ENCODE data around the gene PCSK5. TPM values are rescaled to one million over a fixed set of nuclear protein-coding genes. Genes with fewer than 3 reads are reported as not detected.

The PCSK5 gene
- polyA plus RNA-seq, 1 experiment: 0.74 TPM

DNA sequence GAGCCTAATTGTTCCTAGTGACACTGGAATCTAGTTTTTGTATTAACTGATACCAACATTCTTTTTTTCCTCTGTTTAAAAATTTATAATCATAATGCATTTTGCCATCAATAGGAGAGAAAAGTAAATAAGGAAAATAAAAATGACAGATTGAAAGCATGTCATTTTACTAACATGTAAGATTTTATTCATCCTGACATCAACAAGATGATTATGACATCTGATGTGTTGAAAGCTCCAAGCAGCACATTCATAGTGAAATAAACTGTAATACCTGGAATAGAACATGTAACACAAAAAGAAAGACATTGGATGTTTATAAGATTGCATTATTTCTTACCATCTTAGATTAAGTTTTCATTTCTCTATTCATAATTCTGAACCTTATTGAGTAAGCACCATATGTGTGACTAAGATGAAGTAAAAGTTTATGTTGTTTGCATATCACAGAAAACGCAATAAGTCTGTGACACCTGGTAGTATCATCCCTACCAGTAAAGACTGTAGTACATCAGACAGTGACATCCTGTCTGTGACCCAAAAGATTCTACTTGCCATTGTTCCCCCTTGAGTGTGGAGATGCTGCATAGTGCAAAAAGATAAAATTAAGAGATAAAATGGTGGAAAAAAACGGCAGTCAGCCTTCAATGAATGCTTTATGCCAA is 225.6 kb downstream of the PCSK5 start:
- DNase-seq (ENCODE audit: low read depth): no peak
- Histone ChIP-seq H3K27me3 (ENCODE audit: control insufficient read depth, insufficient read depth, low read length) (no peaks in the 10 kb centered on the region), H3K36me3 (ENCODE audit: control insufficient read depth, insufficient read depth, low read length) (no peaks in the 10 kb centered on the region), H3K4me3 (ENCODE audit: low read depth, low read length) (no peak overlapping the region)
- POLR2A ChIA-PET: no interaction called here
- CTCF ChIA-PET: no interaction called here
- TF ChIP-seq, protein P1, sequence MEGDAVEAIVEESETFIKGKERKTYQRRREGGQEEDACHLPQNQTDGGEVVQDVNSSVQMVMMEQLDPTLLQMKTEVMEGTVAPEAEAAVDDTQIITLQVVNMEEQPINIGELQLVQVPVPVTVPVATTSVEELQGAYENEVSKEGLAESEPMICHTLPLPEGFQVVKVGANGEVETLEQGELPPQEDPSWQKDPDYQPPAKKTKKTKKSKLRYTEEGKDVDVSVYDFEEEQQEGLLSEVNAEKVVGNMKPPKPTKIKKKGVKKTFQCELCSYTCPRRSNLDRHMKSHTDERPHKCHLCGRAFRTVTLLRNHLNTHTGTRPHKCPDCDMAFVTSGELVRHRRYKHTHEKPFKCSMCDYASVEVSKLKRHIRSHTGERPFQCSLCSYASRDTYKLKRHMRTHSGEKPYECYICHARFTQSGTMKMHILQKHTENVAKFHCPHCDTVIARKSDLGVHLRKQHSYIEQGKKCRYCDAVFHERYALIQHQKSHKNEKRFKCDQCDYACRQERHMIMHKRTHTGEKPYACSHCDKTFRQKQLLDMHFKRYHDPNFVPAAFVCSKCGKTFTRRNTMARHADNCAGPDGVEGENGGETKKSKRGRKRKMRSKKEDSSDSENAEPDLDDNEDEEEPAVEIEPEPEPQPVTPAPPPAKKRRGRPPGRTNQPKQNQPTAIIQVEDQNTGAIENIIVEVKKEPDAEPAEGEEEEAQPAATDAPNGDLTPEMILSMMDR (IDR thresholded peaks at IDR 0.05; ENCODE audit: insufficient read depth, low read depth, low read length): no peak

DNA sequence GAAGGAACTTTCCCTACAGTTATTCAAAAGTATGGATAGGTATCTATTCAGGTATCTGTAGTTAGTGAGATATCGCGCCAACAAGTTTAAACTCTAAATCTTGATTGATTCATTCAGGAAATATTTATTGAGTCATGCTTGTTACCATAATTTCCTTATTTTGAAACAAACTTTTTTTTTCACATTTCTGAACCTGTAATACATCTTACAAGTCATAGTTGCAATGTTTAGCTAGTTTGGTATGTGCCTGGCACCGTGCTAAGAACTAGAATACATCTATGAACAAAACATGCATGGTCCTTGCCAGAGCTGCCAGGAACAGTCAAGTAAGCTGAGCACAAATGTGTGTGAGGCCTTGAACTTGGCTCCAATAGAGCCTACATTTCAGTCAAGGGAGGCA is 226.4 kb downstream of the PCSK5 start:
- ChIA-PET POLR2A (no interaction called here), CTCF (no interaction called here)
- no peaks in the 10 kb centered on the region for H3K36me3 ChIP-seq (ENCODE audit: control insufficient read depth, insufficient read depth, low read length)
- no peak for DNase-seq (ENCODE audit: low read depth)
- no peaks in the 10 kb centered on the region for H3K27me3 ChIP-seq (ENCODE audit: control insufficient read depth, insufficient read depth, low read length)
- no peak overlapping the region for H3K4me3 ChIP-seq (ENCODE audit: low read depth, low read length)
- TF ChIP-seq, protein P1 (IDR thresholded peaks at IDR 0.05; ENCODE audit: insufficient read depth, low read depth, low read length): no peak

DNA sequence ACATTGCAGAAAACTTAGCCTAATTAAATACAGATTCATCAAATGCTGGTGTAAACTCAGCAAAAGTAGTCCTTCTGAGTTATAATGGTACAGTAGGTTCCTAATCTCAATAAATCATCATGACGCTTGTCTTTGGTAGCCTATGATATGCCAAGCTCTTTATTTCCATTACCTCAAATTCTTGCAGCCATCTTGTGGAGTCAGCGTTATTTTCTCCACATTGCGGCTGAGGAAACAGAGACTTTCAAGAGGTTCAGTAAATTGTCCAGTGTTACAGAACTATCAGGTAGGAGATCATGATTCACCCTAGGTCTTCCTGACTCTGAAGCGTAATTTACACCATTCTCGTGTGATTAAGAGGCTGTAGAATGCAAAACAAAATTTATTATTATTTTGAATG is 237.2 kb downstream of the PCSK5 start:
- no peaks in the 10 kb centered on the region for H3K36me3 ChIP-seq (ENCODE audit: control insufficient read depth, insufficient read depth, low read length)
- no peak for DNase-seq (ENCODE audit: low read depth)
- CTCF ChIA-PET: interaction anchor here (1.0 kb wide), 1 partner anchor 25 kb away, joined by 3 read pairs; no protein-coding TSS in a partner anchor
- H3K27me3 ChIP-seq (ENCODE audit: control insufficient read depth, insufficient read depth, low read length): no peaks in the 10 kb centered on the region
- POLR2A ChIA-PET: no interaction called here
- TF ChIP-seq, protein P1 (IDR thresholded peaks at IDR 0.05; ENCODE audit: insufficient read depth, low read depth, low read length): no peak
- no peak overlapping the region for H3K4me3 ChIP-seq (ENCODE audit: low read depth, low read length)

DNA sequence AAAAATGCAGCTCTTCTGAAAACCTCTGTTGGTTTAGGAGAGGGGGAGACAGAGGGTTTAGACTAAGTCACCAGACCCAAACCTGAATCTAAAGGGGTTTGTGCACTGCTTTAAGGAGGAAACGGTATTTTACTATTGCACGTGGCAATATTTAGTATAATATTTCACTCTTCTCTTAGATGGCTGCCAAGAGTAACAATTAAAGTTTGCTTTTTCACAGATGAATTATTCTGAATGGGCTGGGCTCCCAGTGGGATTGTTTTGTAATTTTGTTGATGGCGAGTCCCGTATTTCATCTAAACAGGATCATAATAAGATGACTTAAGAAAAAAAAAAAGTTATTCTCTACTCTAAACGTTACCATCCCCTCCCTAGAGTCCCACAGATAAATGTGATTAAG is 245.4 kb downstream of the PCSK5 start:
- TF ChIP-seq, protein P1 (IDR thresholded peaks at IDR 0.05; ENCODE audit: insufficient read depth, low read depth, low read length): no peak
- Histone ChIP-seq H3K27me3 (ENCODE audit: control insufficient read depth, insufficient read depth, low read length) (no peaks in the 10 kb centered on the region), H3K36me3 (ENCODE audit: control insufficient read depth, insufficient read depth, low read length) (no peaks in the 10 kb centered on the region), H3K4me3 (ENCODE audit: low read depth, low read length) (no peak overlapping the region)
- ChIA-PET CTCF (no interaction called here), POLR2A (no interaction called here)
- no peak for DNase-seq (ENCODE audit: low read depth)

DNA sequence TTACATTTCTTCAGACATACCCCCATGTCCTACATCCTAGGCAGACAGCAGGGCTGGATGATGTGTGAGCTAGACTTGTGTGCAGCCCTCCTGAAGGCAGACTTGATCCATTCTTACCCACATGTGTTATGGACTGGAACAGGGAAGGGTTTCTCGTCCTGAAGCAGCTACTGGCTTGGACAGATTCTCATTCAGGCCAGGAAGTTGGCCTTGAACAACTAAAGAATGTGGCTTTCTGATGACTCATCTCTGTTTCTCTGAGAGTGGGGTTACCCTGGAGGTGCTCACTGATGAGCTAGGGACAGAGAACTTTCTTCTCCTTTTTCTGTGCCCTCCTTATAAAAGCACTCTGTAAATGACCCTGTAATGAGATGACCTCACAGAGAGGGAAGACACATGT is 246.5 kb downstream of the PCSK5 start:
- H3K27me3 ChIP-seq (ENCODE audit: control insufficient read depth, insufficient read depth, low read length): no peaks in the 10 kb centered on the region
- CTCF ChIA-PET: interaction anchor here (1.0 to 1.4 kb wide), 2 partner anchors 34 to 166 kb away, joined by 3 to 4 read pairs; no protein-coding TSS in a partner anchor
- TF ChIP-seq, protein P1 (IDR thresholded peaks at IDR 0.05; ENCODE audit: insufficient read depth, low read depth, low read length): no peak
- peak; percentile 21 for DNase-seq (ENCODE audit: low read depth)
- H3K4me3 ChIP-seq (ENCODE audit: low read depth, low read length): no peak overlapping the region
- no peaks in the 10 kb centered on the region for H3K36me3 ChIP-seq (ENCODE audit: control insufficient read depth, insufficient read depth, low read length)
- POLR2A ChIA-PET: no interaction called here
